ENCODE results near the gene TRMU.

DNA sequence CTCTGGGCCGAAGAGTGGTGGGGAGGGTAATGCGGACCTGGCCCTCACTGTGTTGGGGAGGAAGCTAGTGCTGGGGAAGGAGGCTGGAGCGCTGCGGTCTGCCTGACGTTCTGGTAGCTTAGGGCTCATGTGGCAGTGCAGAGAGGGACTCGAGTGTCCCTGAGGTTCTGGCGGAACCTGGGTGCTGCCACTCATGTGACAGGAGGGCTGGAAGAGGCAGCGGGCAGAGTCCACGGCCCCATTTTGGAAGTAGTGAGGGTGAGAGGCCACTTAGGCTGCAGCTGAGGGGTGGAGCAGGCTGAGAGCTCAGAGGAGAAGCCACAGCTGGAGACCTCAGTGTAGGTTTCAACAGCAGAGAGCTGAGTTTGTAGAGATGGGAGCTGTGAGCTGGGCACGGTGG lies 16.2 kb upstream of the TRMU start:
- TF ChIP-seq, protein P1, sequence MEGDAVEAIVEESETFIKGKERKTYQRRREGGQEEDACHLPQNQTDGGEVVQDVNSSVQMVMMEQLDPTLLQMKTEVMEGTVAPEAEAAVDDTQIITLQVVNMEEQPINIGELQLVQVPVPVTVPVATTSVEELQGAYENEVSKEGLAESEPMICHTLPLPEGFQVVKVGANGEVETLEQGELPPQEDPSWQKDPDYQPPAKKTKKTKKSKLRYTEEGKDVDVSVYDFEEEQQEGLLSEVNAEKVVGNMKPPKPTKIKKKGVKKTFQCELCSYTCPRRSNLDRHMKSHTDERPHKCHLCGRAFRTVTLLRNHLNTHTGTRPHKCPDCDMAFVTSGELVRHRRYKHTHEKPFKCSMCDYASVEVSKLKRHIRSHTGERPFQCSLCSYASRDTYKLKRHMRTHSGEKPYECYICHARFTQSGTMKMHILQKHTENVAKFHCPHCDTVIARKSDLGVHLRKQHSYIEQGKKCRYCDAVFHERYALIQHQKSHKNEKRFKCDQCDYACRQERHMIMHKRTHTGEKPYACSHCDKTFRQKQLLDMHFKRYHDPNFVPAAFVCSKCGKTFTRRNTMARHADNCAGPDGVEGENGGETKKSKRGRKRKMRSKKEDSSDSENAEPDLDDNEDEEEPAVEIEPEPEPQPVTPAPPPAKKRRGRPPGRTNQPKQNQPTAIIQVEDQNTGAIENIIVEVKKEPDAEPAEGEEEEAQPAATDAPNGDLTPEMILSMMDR (IDR thresholded peaks at IDR 0.05; ENCODE audit: poor library complexity): no peak
- no peak for TF ChIP-seq EZH2 (IDR thresholded peaks at IDR 0.05; ENCODE audit: borderline replicate concordance)

All from hepatocyte (in vitro differentiated cells).